Ascending aorta (tissue), 2 donors: Measurements from ENCODE around the gene TEX44. TPM values are rescaled to one million over a fixed set of nuclear protein-coding genes. Genes with fewer than 3 reads are reported as not detected.
"Not testable (repeated sequence)": the region's sequence is repeated elsewhere in the genome, so short reads cannot be mapped to it uniquely, and the experiment has no call there.

ENCODE experiments used
- DNase-seq, 2 donors: peaks; one replicate each; pipeline ENCODE4 v3.0.0-alpha.2; 2019; ENCODE audit warnings: low spot score in 2 of 2
- H3K27ac ChIP-seq, 2 donors: fragments of 200-600 bp; sonication (generic); one replicate each; pipeline ENCODE4 v1.5.1; 2016 to 2017; ENCODE audit warnings: mild to moderate bottlenecking in 1 of 2
- H3K27me3 ChIP-seq: fragments of 200-600 bp; sonication (generic); one replicate; pipeline ENCODE4 v1.5.1; 2017
- H3K36me3 ChIP-seq, 2 donors: fragments of 200-600 bp; sonication (generic); one replicate each; pipeline ENCODE4 v1.5.1; 2016
- H3K4me1 ChIP-seq, 2 donors: fragments of 200-600 bp; sonication (generic); one replicate each; pipeline ENCODE4 v1.5.1; 2016 to 2017; ENCODE audit warnings: mild to moderate bottlenecking in 1 of 2
- H3K4me3 ChIP-seq, 2 donors: fragments of 200-600 bp; sonication (generic); one replicate each; pipeline ENCODE4 v1.5.1; 2016 to 2017; ENCODE audit warnings: mild to moderate bottlenecking in 1 of 2
- H3K9me3 ChIP-seq, 2 donors: fragments of 200-600 bp; sonication (generic); one replicate each; pipeline ENCODE4 v1.5.1; 2016
- intact Hi-C: fragments of 100-400 bp; cut with DNase I; formaldehyde crosslinking; loops from one replicate; pipeline ENCODE4 v1.15.1; 2023
- total RNA-seq: library from RNA; depleted of rRNA; stranded (reverse); fragments of >200 nt; gene quantifications from one replicate; pipeline ENCODE4 v1.1.0, GENCODE V29; 2016
- TF ChIP-seq, protein P1 (sequence below), 3 experiments: fragments of 200-600 bp in 2 of 3; fragments of 450-650 bp in 1 of 3; sonication (generic) in 2 of 3; IDR thresholded peaks; one replicate each; pipeline ENCODE4 v1.5.1; 2016 to 2019; ENCODE audit warnings: antibody characterized with exemption in 3 of 3, mild to moderate bottlenecking in 1 of 3, moderate library complexity in 1 of 3

The TEX44 gene
- total RNA-seq, 1 donor from 2014 or later: not detected

DNA sequence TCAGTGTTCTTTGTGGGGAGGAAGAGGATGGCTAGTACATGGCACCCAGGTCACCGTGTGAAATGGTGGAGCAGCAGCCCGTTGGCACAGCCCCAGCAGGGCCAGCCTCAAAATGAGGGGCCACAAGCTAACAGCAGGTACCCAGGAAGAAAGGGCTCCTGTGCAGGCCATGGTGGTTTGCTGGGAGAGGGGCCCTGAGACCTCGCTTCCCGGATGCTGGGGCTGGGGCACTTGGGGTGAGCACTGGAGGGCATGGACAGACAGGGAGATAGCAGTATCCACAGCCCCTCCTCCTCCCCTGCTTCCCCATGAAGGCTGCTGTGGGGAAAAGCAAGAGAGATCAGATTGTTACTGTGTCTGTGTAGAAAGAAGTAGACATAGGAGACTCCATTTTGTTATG lies 16.2 kb upstream of the TEX44 start:
- no peak for DNase-seq
- Histone ChIP-seq H3K36me3 (no peaks in the 10 kb centered on the region), H3K27me3 (no peaks in the 10 kb centered on the region), H3K4me3 (no peak overlapping the region), H3K27ac (no peak overlapping the region), H3K9me3 (no peaks in the 10 kb centered on the region), H3K4me1 (no peaks in the 10 kb centered on the region)
- intact Hi-C loops: no loop called here
- TF ChIP-seq, protein P1, sequence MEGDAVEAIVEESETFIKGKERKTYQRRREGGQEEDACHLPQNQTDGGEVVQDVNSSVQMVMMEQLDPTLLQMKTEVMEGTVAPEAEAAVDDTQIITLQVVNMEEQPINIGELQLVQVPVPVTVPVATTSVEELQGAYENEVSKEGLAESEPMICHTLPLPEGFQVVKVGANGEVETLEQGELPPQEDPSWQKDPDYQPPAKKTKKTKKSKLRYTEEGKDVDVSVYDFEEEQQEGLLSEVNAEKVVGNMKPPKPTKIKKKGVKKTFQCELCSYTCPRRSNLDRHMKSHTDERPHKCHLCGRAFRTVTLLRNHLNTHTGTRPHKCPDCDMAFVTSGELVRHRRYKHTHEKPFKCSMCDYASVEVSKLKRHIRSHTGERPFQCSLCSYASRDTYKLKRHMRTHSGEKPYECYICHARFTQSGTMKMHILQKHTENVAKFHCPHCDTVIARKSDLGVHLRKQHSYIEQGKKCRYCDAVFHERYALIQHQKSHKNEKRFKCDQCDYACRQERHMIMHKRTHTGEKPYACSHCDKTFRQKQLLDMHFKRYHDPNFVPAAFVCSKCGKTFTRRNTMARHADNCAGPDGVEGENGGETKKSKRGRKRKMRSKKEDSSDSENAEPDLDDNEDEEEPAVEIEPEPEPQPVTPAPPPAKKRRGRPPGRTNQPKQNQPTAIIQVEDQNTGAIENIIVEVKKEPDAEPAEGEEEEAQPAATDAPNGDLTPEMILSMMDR (IDR thresholded peaks at IDR 0.05): no peak

DNA sequence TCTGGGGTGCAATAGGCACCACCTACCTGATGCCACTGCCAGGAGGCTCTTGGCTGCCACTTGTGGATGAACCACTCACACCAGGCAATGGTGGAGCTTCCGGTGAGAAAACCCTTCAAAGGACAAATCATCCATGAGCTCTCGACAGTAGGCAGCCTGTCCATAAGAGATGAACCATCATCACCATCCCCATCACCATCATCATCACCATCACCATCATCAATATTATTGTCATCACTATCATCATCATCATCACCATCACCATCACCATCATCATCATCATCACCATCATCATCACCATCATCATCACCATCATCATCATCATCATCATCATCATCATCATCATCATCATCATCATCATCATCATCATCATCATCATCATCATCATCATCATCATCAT lies 14.0 kb upstream of the TEX44 start:
- H3K27ac ChIP-seq, H3K9me3 ChIP-seq, H3K4me1 ChIP-seq, H3K27me3 ChIP-seq, DNase-seq, H3K4me3 ChIP-seq, intact Hi-C loops, H3K36me3 ChIP-seq: not testable (repeated sequence)

DNA sequence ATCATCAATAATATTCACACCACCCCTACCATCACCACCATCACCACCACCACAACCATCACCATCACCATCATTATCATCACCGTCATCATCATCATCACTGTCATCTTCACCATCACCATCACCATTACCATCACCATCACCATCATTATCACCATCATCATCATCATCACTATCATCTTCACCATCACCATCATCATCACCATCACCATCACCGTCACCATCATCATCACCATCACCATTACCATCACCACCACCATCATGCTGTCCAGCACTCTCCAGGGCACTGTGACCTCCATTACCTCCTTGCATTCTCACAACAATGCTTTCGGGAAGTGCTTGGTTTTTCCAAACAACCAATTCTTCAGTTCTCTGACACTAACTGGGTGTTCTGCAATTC lies 13.1 kb upstream of the TEX44 start:
- no peak overlapping the region for H3K27ac ChIP-seq
- no peaks in the 10 kb centered on the region for H3K9me3 ChIP-seq
- no peaks in the 10 kb centered on the region for H3K36me3 ChIP-seq
- H3K4me1 ChIP-seq: no peaks in the 10 kb centered on the region
- DNase-seq: no peak
- no peak overlapping the region for H3K4me3 ChIP-seq
- no peaks in the 10 kb centered on the region for H3K27me3 ChIP-seq
- TF ChIP-seq, protein P1 (IDR thresholded peaks at IDR 0.05): no peak
- intact Hi-C loops: no loop called here

DNA sequence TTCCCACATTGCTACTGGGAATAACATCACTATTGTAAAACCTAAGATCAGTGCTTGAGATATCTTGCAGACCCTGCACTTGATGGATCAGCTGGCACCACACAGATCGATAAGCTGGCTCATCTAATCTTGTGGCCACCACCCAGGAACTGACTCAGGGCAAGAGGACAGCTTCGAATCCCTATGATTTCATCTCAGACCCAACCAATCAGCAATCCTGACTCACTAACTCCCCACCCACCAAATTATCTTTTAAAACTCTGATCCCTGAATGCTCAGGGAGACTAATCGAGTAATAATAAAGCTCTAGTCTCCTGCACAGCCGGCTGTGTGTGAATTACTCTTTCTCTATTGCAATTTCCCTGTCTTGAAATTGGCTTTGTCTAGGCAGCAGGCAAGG lies 11.3 kb upstream of the TEX44 start:
- Histone ChIP-seq H3K4me3 (no peak overlapping the region), H3K4me1 (no peaks in the 10 kb centered on the region), H3K27ac (no peak overlapping the region), H3K27me3 (no peaks in the 10 kb centered on the region), H3K9me3 (no peaks in the 10 kb centered on the region), H3K36me3 (no peaks in the 10 kb centered on the region)
- intact Hi-C loops: no loop called here
- no peak for DNase-seq
- TF ChIP-seq, protein P1 (IDR thresholded peaks at IDR 0.05): no peak

DNA sequence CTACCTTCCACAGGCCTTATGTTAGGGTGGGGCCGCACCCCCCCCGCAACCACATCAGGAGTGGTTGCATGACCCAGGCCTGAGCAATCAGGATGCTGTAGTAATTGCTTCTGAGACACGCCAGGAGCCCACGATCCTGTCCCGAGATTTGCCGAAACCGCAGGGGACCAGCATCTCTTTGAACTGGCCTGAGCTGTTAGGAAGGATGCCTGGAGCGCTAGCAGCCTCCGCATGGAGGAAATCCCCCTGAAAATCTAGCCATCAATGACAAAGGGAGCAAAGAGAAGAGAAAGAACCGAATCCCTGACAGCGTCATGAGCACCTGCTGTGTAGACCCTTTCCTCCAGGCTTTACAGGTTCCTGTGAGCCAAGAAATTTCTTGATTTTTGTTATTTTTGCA lies 8.7 kb upstream of the TEX44 start:
- H3K4me3 ChIP-seq: no peak overlapping the region
- TF ChIP-seq, protein P1 (IDR thresholded peaks at IDR 0.05): no peak
- intact Hi-C loops: no loop called here

DNA sequence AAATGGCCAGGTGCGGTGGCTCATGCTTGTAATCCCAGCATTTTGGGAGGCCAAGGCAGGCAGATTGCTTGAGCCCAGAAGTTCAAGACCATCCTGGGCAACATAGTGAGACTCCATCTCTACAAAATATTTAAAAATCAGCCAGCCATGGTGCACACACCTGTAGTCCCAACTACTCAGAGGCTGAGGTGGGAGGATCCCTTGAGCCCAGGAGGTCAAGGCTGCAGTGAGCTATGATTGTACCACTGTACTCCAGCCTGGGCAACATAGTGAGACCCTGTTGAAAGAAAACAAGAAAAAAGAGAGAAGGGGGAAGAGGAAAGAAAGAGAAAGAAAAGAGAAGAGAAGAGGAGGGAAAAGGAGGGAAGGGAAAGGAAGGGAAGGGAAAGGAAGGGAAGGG lies 4.9 kb upstream of the TEX44 start:
- H3K36me3 ChIP-seq, DNase-seq, H3K9me3 ChIP-seq, H3K27ac ChIP-seq, H3K4me1 ChIP-seq, H3K4me3 ChIP-seq, H3K27me3 ChIP-seq, intact Hi-C loops: not testable (repeated sequence)

More for the DNA sequence above, 8.7 kb upstream of the TEX44 start:
- Histone ChIP-seq H3K36me3 (no peaks in the 10 kb centered on the region), H3K27me3 (no peaks in the 10 kb centered on the region), H3K4me1 (no peaks in the 10 kb centered on the region), H3K9me3 (no peaks in the 10 kb centered on the region), H3K27ac (no peak overlapping the region)
- no peak for DNase-seq

DNA sequence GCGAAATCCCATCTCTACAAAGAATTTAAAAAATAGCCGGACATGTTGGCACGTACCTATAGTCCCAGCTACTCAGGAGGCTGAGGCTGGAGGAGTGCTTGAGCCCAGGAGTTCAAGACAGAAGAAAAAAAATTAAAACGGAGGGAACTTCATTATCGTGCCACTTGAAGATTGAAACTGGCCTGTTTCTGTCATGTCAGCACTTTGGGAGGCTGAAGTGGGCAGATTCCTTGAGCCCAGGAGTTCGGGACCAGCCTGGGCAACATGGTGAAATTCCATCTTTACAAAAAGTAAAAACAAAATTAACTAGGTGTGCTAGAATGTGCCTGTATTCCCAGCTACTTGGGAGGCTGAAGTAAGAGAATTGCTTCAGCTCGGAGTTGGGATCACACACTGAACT lies 3.0 kb upstream of the TEX44 start:
- H3K27me3 ChIP-seq: no peaks in the 10 kb centered on the region
- no peaks in the 10 kb centered on the region for H3K36me3 ChIP-seq
- H3K27ac ChIP-seq: no peak overlapping the region
- no peaks in the 10 kb centered on the region for H3K9me3 ChIP-seq
- H3K4me3 ChIP-seq: no peak overlapping the region
- DNase-seq: no peak
- H3K4me1 ChIP-seq: no peaks in the 10 kb centered on the region
- intact Hi-C loops: no loop called here
- TF ChIP-seq, protein P1 (IDR thresholded peaks at IDR 0.05): no peak
